ENCODE results near the gene TMEM187. TPM values are rescaled to one million over a fixed set of nuclear protein-coding genes. Genes with fewer than 3 reads are reported as not detected.
"Not testable (repeated sequence)": the region's sequence is repeated elsewhere in the genome, so short reads cannot be mapped to it uniquely, and the experiment has no call there.

The TMEM187 gene
- total and polyA plus RNA-seq, 7 donors = 3.5 to 9.3 (median 3.8) TPM

DNA sequence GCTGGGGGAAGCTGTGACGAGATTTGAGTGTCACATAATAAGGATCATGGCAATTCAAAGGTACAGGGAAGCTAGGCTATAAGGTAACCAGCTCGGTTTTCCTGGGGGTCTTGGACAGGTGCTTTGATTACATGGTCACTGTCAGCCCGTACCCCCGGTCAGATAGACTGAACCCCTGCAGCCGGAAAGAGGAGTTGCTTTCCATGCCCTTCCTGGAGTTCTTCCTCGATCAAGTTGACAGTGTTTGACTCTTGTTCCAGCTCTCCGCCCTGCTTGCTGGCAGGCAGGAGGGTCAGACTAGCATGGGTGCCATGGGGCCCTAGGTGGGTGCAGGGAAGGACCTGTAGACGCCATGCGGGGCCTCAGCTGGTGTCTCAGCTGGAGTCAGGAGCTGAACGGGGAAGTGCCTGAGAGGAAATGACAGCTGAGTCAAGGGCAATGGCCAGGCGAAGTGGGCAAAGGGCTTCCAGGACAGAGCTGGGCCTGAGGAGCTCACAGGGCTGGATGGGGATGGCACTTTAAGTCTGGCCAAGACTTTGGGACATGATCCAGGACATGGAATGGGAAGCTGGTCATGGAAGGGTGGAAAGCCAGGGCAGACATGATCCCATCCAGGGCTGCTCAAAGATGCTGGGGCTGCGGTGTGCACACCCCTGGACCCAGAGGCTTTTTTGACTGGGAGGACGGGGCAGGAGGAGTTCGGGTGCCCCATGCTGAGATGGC lies 1.6 kb downstream of the TMEM187 start:
- no peak for TF ChIP-seq POLR2A (IDR thresholded peaks at IDR 0.05)
- no peak for TF ChIP-seq EP300 (IDR thresholded peaks at IDR 0.05)
- TF ChIP-seq CTCF (IDR thresholded peaks at IDR 0.05) = no peak
- TF ChIP-seq POLR2AphosphoS5 (IDR thresholded peaks at IDR 0.05) = no peak
- Histone ChIP-seq H3K4me1 (peaks cover 0 to 24% (median 17%) of the 10 kb centered on the region in 4 donors), H3K36me3 (no peaks in the 10 kb centered on the region), H3K27me3 (no peaks in the 10 kb centered on the region), H3K9me3 (no peaks in the 10 kb centered on the region), H3K4me3 (no peak overlapping the region), H3K27ac (peak overlapping the region; percentile 97 to 98 (median 98))
- intact Hi-C loops (cut with DNase I) = no loop called here
- 52 to 66% methylated on average over 14 of the region's 14 CpGs for WGBS, 2 donors
- no peak for DNase-seq

GRCh38 chrX:153974726-153975286 lies 2.3 kb downstream of the TMEM187 start:
- Histone ChIP-seq H3K4me1 (peaks cover 0 to 17% (median 15%) of the 10 kb centered on the region in 4 donors), H3K36me3 (no peaks in the 10 kb centered on the region), H3K27me3 (no peaks in the 10 kb centered on the region), H3K27ac (peak overlapping the region; percentile 97 to 98 (median 98)), H3K4me3 (no peak overlapping the region), H3K9me3 (no peaks in the 10 kb centered on the region)
- WGBS, 2 donors = 71 to 75% methylated on average over 3 of the region's 3 CpGs
- no peak for DNase-seq
- intact Hi-C loops (cut with DNase I) = no loop called here
- TF ChIP-seq POLR2AphosphoS5 (IDR thresholded peaks at IDR 0.05) (no peak), CTCF (IDR thresholded peaks at IDR 0.05) (no peak), EP300 (IDR thresholded peaks at IDR 0.05) (no peak), POLR2A (IDR thresholded peaks at IDR 0.05) (no peak)

- WGBS, 2 donors = 17 to 33% methylated on average over 9 of the region's 10 CpGs
- intact Hi-C loops (cut with DNase I); DNase-seq; H3K36me3 ChIP-seq; H3K4me3 ChIP-seq; H3K9me3 ChIP-seq; H3K4me1 ChIP-seq; H3K27me3 ChIP-seq; H3K27ac ChIP-seq: not testable (repeated sequence)
These were observed 7.8 kb downstream of the TMEM187 start for GRCh38 chrX:153980394-153980793.

DNA sequence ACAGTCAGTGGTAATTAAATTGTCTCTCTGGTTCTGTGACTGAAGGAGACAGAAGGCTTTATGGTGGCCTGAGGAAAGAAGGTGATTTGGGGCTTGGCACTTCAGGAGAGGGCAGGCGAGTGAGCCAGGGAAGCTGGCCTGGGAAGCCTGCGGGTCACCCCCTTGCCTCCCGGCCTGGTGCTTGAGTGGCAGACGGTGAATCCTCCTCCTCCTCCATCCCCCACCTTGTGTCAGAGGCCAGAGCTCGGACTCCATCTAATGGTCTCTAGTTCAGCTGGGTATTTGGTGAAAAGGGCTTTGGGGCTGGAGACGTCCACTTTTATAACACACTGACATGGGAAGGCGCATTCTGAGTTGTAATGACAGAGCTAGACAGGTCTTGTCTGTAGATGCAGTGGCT lies 8.7 kb downstream of the TMEM187 start:
- Histone ChIP-seq H3K27me3 (no peaks in the 10 kb centered on the region), H3K4me3 (no peak overlapping the region), H3K27ac (peak overlapping the region in 1 of 4 donors; percentile 3), H3K9me3 (no peaks in the 10 kb centered on the region), H3K36me3 (no peaks in the 10 kb centered on the region), H3K4me1 (no peaks in the 10 kb centered on the region)
- intact Hi-C loops (cut with DNase I) = no loop called here
- no peak for DNase-seq
- 80 to 85% methylated on average over 7 of the region's 7 CpGs for WGBS, 2 donors
- TF ChIP-seq CTCF (IDR thresholded peaks at IDR 0.05) (no peak), POLR2A (IDR thresholded peaks at IDR 0.05) (no peak), EP300 (IDR thresholded peaks at IDR 0.05) (no peak), POLR2AphosphoS5 (IDR thresholded peaks at IDR 0.05) (no peak)

GRCh38 chrX:153981771-153982533 lies 9.4 kb downstream of the TMEM187 start:
- no peaks in the 10 kb centered on the region for H3K27me3 ChIP-seq
- no peak overlapping the region for H3K4me3 ChIP-seq
- TF ChIP-seq EP300 (IDR thresholded peaks at IDR 0.05) = no peak
- TF ChIP-seq POLR2A (IDR thresholded peaks at IDR 0.05) = no peak
- TF ChIP-seq POLR2AphosphoS5 (IDR thresholded peaks at IDR 0.05) = no peak
- TF ChIP-seq CTCF (IDR thresholded peaks at IDR 0.05) = no peak
- H3K4me1 ChIP-seq = no peaks in the 10 kb centered on the region
- WGBS, 2 donors = 73 to 89% methylated on average over 52 of the region's 52 CpGs
- no peaks in the 10 kb centered on the region for H3K9me3 ChIP-seq
- no peak for DNase-seq
- H3K36me3 ChIP-seq = no peaks in the 10 kb centered on the region
- H3K27ac ChIP-seq = no peak overlapping the region
- intact Hi-C loops (cut with DNase I) = no loop called here

All from sigmoid colon (tissue), 7 donors.